Panc1 (cell line): Measurements from ENCODE around the gene EIF4E.

Source experiments
- POLR2AphosphoS5 ChIP-seq: IDR thresholded peaks from 2 replicates; pipeline ENCODE4 v1.6.1; 2012; ENCODE audit warnings: mild to moderate bottlenecking, low read depth, low read length, moderate library complexity
- SIN3A ChIP-seq: IDR thresholded peaks from 2 replicates; pipeline ENCODE4 v1.6.1; 2012; ENCODE audit warnings: low read depth, mild to moderate bottlenecking, low read length, moderate library complexity, borderline replicate concordance; ENCODE audit not compliant: insufficient read depth
- TF ChIP-seq, protein P1 (sequence below): fragments of 450-650 bp; IDR thresholded peaks from 2 replicates; pipeline ENCODE4 v1.5.1; 2017; ENCODE audit warnings: mild to moderate bottlenecking
- TF ChIP-seq, protein P2 (sequence below), 2 experiments: IDR thresholded peaks; 2 replicates each; pipeline ENCODE4 v1.6.1; 2011 to 2012; ENCODE audit warnings: low read depth in 2 of 2, control low read depth in 1 of 2, low read length in 1 of 2, mild to moderate bottlenecking in 1 of 2, moderate library complexity in 1 of 2; ENCODE audit not compliant: insufficient read depth in 1 of 2

DNA sequence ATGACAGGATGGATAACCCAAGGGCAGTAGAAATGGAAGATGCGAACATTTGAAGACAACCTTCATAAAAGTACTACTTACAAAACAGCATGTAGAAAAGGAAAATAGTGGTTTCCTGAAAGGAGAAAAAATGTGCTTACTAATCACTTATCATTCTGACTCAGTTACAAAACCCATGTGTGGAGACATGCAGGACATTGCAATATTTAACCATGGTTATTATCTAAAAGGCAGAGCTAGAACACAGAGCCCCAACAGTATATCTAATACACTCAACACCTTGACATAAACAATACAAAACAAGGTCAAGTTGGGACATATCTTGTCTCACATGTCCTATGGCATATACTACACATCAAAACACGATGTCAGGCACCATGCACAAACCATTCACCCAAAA lies 55.9 kb downstream of the EIF4E start:
- TF ChIP-seq, protein P1, sequence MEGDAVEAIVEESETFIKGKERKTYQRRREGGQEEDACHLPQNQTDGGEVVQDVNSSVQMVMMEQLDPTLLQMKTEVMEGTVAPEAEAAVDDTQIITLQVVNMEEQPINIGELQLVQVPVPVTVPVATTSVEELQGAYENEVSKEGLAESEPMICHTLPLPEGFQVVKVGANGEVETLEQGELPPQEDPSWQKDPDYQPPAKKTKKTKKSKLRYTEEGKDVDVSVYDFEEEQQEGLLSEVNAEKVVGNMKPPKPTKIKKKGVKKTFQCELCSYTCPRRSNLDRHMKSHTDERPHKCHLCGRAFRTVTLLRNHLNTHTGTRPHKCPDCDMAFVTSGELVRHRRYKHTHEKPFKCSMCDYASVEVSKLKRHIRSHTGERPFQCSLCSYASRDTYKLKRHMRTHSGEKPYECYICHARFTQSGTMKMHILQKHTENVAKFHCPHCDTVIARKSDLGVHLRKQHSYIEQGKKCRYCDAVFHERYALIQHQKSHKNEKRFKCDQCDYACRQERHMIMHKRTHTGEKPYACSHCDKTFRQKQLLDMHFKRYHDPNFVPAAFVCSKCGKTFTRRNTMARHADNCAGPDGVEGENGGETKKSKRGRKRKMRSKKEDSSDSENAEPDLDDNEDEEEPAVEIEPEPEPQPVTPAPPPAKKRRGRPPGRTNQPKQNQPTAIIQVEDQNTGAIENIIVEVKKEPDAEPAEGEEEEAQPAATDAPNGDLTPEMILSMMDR = no peak
- TF ChIP-seq SIN3A (no peak), POLR2AphosphoS5 (no peak)
- TF ChIP-seq, protein P2, sequence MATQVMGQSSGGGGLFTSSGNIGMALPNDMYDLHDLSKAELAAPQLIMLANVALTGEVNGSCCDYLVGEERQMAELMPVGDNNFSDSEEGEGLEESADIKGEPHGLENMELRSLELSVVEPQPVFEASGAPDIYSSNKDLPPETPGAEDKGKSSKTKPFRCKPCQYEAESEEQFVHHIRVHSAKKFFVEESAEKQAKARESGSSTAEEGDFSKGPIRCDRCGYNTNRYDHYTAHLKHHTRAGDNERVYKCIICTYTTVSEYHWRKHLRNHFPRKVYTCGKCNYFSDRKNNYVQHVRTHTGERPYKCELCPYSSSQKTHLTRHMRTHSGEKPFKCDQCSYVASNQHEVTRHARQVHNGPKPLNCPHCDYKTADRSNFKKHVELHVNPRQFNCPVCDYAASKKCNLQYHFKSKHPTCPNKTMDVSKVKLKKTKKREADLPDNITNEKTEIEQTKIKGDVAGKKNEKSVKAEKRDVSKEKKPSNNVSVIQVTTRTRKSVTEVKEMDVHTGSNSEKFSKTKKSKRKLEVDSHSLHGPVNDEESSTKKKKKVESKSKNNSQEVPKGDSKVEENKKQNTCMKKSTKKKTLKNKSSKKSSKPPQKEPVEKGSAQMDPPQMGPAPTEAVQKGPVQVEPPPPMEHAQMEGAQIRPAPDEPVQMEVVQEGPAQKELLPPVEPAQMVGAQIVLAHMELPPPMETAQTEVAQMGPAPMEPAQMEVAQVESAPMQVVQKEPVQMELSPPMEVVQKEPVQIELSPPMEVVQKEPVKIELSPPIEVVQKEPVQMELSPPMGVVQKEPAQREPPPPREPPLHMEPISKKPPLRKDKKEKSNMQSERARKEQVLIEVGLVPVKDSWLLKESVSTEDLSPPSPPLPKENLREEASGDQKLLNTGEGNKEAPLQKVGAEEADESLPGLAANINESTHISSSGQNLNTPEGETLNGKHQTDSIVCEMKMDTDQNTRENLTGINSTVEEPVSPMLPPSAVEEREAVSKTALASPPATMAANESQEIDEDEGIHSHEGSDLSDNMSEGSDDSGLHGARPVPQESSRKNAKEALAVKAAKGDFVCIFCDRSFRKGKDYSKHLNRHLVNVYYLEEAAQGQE (IDR thresholded peaks at IDR 0.05; ENCODE audit: insufficient read depth in 1 of 2, low read depth in 2 of 2, low read length in 1 of 2) = no peak
